GM12865 (cell line): ENCODE data around the gene ABCA5.

Source experiments
- DNase-seq: peaks from one replicate; pipeline ENCODE4 v3.0.0; 2010; ENCODE audit warnings: low read depth
- H3K4me3 ChIP-seq: 2 replicates; pipeline ENCODE4 v1.5.1; 2011; ENCODE audit warnings: mild to moderate bottlenecking, low read depth, low read length, control low read depth
- TF ChIP-seq, protein P1 (sequence below): IDR thresholded peaks from 2 replicates; pipeline ENCODE4 v1.5.1; 2011; ENCODE audit warnings: low read length, control low read depth, low read depth, inconsistent platforms; ENCODE audit not compliant: insufficient read depth; ENCODE audit errors: missing control alignments

ABCA5 gene

DNA sequence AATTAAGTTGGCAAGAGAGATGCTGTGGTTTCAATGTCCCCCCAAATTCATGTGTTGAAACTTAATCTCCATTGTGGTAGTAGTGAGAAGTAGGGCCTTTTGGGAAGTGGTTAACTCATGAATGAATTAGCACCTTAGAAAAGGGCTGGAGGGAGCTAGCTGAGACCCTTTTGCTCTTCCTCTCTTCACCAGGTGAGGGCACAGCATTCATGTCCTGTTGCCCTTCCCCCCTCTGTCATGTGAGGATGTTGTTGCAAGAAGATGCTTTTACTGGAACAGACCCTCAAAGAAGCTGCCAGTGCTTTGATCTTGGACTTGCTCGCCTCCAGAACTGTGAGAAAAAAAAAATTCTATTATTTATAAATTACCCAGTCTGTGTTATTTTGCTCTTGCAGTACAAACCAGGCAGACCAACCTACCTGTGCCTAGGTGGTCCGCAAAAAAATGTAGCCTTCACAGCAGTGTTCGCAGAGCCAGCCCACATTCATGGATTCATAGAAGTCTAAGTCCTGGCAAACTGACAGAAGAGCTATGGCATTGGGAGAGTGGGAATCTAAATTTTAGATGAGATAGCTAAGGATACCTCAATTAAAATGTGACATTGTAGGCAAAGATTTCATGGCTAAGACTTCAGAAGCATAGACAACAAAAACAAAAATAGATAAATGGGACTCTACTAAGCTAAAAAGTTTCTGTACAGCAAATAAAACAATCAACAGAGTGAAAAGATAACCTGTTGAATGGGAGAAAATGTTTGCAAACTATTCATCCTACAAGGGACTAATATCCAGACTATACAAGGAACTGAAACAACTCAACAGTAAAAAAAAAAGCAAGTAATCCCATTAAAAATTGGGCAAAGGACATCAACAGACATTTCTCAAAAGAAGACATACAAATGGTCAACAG lies 32.0 kb upstream of the ABCA5 start:
- no peak overlapping the region for H3K4me3 ChIP-seq
- TF ChIP-seq, protein P1, sequence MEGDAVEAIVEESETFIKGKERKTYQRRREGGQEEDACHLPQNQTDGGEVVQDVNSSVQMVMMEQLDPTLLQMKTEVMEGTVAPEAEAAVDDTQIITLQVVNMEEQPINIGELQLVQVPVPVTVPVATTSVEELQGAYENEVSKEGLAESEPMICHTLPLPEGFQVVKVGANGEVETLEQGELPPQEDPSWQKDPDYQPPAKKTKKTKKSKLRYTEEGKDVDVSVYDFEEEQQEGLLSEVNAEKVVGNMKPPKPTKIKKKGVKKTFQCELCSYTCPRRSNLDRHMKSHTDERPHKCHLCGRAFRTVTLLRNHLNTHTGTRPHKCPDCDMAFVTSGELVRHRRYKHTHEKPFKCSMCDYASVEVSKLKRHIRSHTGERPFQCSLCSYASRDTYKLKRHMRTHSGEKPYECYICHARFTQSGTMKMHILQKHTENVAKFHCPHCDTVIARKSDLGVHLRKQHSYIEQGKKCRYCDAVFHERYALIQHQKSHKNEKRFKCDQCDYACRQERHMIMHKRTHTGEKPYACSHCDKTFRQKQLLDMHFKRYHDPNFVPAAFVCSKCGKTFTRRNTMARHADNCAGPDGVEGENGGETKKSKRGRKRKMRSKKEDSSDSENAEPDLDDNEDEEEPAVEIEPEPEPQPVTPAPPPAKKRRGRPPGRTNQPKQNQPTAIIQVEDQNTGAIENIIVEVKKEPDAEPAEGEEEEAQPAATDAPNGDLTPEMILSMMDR = peak; percentile 42
- DNase-seq = peak; percentile 67

DNA sequence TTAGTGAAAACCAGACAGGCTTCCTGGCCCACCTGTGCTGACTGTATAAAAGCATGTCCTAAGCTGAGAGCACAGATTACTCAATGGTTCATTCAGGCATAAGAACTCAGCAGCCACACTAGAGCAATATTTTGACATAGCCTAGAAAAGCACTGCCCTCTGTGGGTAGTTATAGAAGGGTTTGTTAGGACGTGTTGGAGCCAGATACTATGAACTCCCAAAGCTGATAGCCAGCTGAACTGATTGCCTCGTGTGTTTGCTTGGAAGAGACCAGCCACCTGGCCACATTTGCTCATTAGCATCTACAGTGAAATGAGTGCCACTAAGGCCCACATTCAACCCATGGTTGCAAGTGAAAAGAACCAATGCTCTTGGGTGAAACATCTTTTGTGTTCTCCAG lies 30.8 kb upstream of the ABCA5 start:
- H3K4me3 ChIP-seq = no peak overlapping the region
- TF ChIP-seq, protein P1 = no peak
- DNase-seq = peak; percentile 17

DNA sequence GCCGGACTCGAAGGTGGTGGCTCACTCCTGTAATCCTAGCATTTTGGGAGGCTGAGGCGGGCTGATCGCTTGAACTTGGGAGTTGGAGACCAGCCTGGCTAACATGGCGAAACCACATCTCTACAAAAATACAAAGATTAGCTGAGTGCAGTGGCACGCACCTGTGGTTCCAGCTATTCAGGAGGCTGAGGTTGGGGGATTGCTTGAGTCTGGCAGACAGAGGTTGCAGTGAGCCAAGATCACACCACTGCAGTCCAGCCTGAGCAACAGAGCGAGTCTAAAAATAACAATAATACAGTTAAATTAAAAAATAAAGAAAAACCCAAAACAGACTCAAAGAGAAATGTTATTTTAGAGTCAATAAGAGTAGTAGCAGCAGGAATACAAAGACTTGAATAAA lies 29.7 kb upstream of the ABCA5 start:
- H3K4me3 ChIP-seq = no peak overlapping the region
- TF ChIP-seq, protein P1 = no peak
- DNase-seq = no peak

DNA sequence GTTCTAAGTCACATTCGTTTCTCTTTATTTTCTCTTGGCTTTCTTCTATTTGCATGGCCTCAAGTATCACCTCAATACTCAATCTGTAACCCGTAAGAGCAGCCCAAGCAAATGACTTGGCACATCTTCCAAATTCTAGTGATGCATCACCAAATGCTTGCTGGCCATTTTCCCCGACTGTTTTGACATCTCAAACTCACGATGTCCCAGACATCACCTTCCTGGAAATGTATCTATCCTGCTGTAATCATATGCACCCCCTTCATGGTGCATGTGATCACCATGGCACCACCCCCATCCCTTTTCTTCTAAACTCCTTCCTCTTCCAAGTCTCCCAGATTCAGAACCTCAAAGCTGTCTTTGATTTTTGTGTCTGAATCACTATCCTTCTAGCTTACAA lies 24.0 kb upstream of the ABCA5 start:
- no peak for DNase-seq
- no peak overlapping the region for H3K4me3 ChIP-seq
- TF ChIP-seq, protein P1 = no peak

DNA sequence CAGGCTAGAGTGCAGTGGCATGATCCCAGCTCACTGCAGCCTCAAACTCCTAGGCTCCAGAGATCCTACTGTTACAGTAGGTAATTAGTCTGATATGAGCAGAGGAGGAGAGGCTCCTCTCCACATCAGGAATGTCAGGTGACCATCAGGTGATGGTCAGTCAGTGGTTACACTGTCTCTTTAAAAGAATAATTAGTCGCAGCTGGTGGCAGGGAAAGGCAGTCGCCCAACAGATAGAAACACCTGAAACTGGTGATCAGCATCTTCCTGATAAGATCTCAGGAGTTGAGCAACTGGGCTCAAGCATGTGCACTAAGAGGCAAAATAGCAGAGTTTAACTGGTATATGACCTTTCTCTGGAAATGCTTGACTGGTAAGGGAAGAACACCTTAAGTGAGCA lies 21.5 kb upstream of the ABCA5 start:
- DNase-seq = no peak
- H3K4me3 ChIP-seq = no peak overlapping the region
- TF ChIP-seq, protein P1 = no peak

DNA sequence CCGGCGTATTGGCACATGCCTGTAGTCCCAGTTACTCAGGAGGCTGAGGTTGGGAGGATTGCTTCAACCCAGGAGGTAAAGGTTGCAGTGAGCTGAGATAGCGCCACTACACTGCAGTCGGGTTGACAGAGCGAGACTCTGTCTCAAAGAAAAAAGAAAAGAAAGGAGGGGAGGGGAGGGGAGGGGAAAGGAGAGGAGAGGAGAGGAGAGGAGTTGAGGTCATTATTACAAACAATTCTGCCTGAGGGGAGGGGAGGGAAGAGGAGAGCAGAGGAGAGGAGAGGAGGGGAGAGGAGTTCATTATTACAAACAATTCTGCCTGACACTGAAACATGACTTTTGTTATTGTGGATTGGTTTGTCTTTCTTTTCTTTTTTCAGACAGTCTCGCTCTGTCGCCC lies 19.8 kb upstream of the ABCA5 start:
- TF ChIP-seq, protein P1 = no peak
- no peak for DNase-seq
- no peak overlapping the region for H3K4me3 ChIP-seq

DNA sequence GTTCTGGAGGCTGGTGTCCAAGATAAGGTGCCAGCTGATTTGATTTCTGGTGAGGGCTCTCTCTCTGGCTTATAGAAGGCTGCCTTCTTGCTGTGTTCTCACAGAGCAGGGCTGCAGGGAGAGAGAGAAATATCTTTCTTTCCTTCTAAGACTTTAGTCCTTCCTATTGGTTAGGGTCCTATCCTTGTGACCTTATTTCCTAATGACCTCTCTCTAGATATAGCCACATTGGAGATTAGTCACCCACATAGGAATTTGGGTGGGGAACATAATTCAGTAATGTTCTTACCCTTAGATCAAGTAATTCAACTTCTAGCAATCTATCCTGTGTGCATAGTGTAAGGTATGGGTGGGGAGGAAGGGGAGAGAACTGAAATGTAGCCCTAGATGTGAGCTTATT lies 18.0 kb upstream of the ABCA5 start:
- TF ChIP-seq, protein P1 = no peak
- no peak for DNase-seq
- no peak overlapping the region for H3K4me3 ChIP-seq
